HEK293 (cell line): ENCODE measurements around the gene FADS1.

Source experiments
- CTCF ChIA-PET: fragments of 350-600 bp; formaldehyde crosslinking; extraction: SDS; loops from one replicate; lab custom pipeline; 2021; ENCODE audit warnings: antibody characterized with exemption; lab: Yijun Ruan, JAX
- POLR2A ChIA-PET: fragments of 300-600 bp; formaldehyde crosslinking; extraction: SDS; loops from one replicate; lab custom pipeline; 2020; ENCODE audit warnings: antibody characterized with exemption, inconsistent platforms; lab: Yijun Ruan, JAX
- H3K27ac ChIP-seq: fragments of 200-500 bp; sonication (Bioruptor generic); 2 replicates; pipeline ENCODE4 v1.5.1; 2014; ENCODE audit warnings: low read depth, low read length, control low read depth, inconsistent platforms; ENCODE audit errors: extremely low read depth
- H3K36me3 ChIP-seq, 2 experiments: fragments of 200-500 bp in 1 of 2; sonication (Bioruptor generic) in 1 of 2; 1 replicate in 1 of 2; 2 replicates in 1 of 2; pipeline ENCODE4 v1.5.1; 2014 to 2017; ENCODE audit warnings: inconsistent platforms in 2 of 2, low read length in 2 of 2; ENCODE audit not compliant: control insufficient read depth in 2 of 2, insufficient read depth in 1 of 2
- H3K4me1 ChIP-seq: fragments of 200-500 bp; sonication (Bioruptor generic); 2 replicates; pipeline ENCODE4 v1.5.1; 2014; ENCODE audit warnings: mild to moderate bottlenecking, low read length, inconsistent platforms; ENCODE audit not compliant: control insufficient read depth, insufficient read depth
- H3K4me3 ChIP-seq: 2 replicates; pipeline ENCODE4 v1.5.1; 2011; ENCODE audit warnings: low read depth, mild to moderate bottlenecking, control low read depth, low read length, moderate library complexity
- H3K9me3 ChIP-seq: fragments of 200-500 bp; sonication (Bioruptor generic); 2 replicates; pipeline ENCODE4 v1.5.1; 2014; ENCODE audit warnings: low read depth, low read length, inconsistent platforms; ENCODE audit not compliant: control insufficient read depth, insufficient read depth
- EGR2 ChIP-seq: fragments of 450-650 bp; formaldehyde crosslinking; IDR thresholded peaks from 2 replicates; pipeline ENCODE4 v1.5.1; 2016; ENCODE audit warnings: low read depth, missing biosample characterization, missing genetic modification characterization
- FEZF1 ChIP-seq: fragments of 450-650 bp; formaldehyde crosslinking; IDR thresholded peaks from 2 replicates; pipeline ENCODE4 v1.5.1; 2016; ENCODE audit warnings: missing biosample characterization, missing genetic modification characterization
- HOXC10 ChIP-seq: sonication (generic); formaldehyde crosslinking; IDR thresholded peaks from 2 replicates; pipeline ENCODE4 v1.8.1; 2023; ENCODE audit warnings: mild to moderate bottlenecking, missing genetic modification reagents
- KLF8 ChIP-seq: fragments of 450-650 bp; formaldehyde crosslinking; IDR thresholded peaks from 2 replicates; pipeline ENCODE4 v1.5.1; 2016; ENCODE audit warnings: missing biosample characterization, missing genetic modification characterization
- MEIS1 ChIP-seq: sonication (generic); formaldehyde crosslinking; IDR thresholded peaks from 2 replicates; pipeline ENCODE4 v1.8.1; 2022; ENCODE audit warnings: missing genetic modification reagents, mild to moderate bottlenecking, borderline replicate concordance
- MYNN ChIP-seq: fragments of 450-650 bp; formaldehyde crosslinking; IDR thresholded peaks from 2 replicates; pipeline ENCODE4 v1.5.1; 2016; ENCODE audit warnings: missing biosample characterization, missing genetic modification characterization, borderline replicate concordance
- OSR2 ChIP-seq: fragments of 450-650 bp; formaldehyde crosslinking; IDR thresholded peaks from 2 replicates; pipeline ENCODE4 v1.5.1; 2016; ENCODE audit warnings: missing biosample characterization, missing genetic modification characterization
- OVOL3 ChIP-seq: fragments of 450-650 bp; formaldehyde crosslinking; IDR thresholded peaks from 2 replicates; pipeline ENCODE4 v1.5.1; 2016; ENCODE audit warnings: missing biosample characterization, missing genetic modification characterization
- YY2 ChIP-seq: fragments of 450-650 bp; formaldehyde crosslinking; IDR thresholded peaks from 2 replicates; pipeline ENCODE4 v1.5.1; 2016; ENCODE audit warnings: missing biosample characterization, missing genetic modification characterization
- ZBTB17 ChIP-seq: fragments of 450-650 bp; formaldehyde crosslinking; IDR thresholded peaks from 2 replicates; pipeline ENCODE4 v1.5.1; 2016; ENCODE audit warnings: missing biosample characterization, missing genetic modification characterization
- ZBTB20 ChIP-seq: fragments of 450-650 bp; formaldehyde crosslinking; IDR thresholded peaks from 2 replicates; pipeline ENCODE4 v1.5.1; 2016; ENCODE audit warnings: missing biosample characterization, missing genetic modification characterization
- ZBTB21 ChIP-seq: fragments of 450-650 bp; formaldehyde crosslinking; IDR thresholded peaks from 2 replicates; pipeline ENCODE4 v1.5.1; 2017; ENCODE audit warnings: missing biosample characterization, missing genetic modification characterization
- ZBTB7A ChIP-seq: fragments of 450-650 bp; formaldehyde crosslinking; IDR thresholded peaks from 2 replicates; pipeline ENCODE4 v1.5.1; 2016; ENCODE audit warnings: low read depth, missing biosample characterization, missing genetic modification characterization
- ZBTB8A ChIP-seq: fragments of 450-650 bp; formaldehyde crosslinking; IDR thresholded peaks from 2 replicates; pipeline ENCODE4 v1.5.1; 2016; ENCODE audit warnings: missing biosample characterization, missing genetic modification characterization
- ZFP37 ChIP-seq: fragments of 450-650 bp; formaldehyde crosslinking; IDR thresholded peaks from 2 replicates; pipeline ENCODE4 v1.5.1; 2016; ENCODE audit warnings: missing biosample characterization, missing genetic modification characterization
- ZNF184 ChIP-seq: fragments of 450-650 bp; IDR thresholded peaks from 2 replicates; pipeline ENCODE4 v1.5.1; 2018; ENCODE audit warnings: missing biosample characterization, mild to moderate bottlenecking, missing genetic modification characterization
- ZNF2 ChIP-seq: fragments of 450-650 bp; formaldehyde crosslinking; IDR thresholded peaks from 2 replicates; pipeline ENCODE4 v1.5.1; 2016; ENCODE audit warnings: missing biosample characterization, missing genetic modification characterization
- ZNF221 ChIP-seq: fragments of 450-650 bp; formaldehyde crosslinking; IDR thresholded peaks from 2 replicates; pipeline ENCODE4 v1.5.1; 2017; ENCODE audit warnings: missing biosample characterization, missing genetic modification characterization, borderline replicate concordance
- ZNF335 ChIP-seq: fragments of 450-650 bp; formaldehyde crosslinking; conservative IDR thresholded peaks from 2 replicates; pipeline ENCODE4 v1.5.1; 2016; ENCODE audit warnings: missing biosample characterization, missing genetic modification characterization
- ZNF433 ChIP-seq: fragments of 450-650 bp; formaldehyde crosslinking; IDR thresholded peaks from 2 replicates; pipeline ENCODE4 v1.5.1; 2016; ENCODE audit warnings: missing biosample characterization, missing genetic modification characterization, low read depth
- ZNF658 ChIP-seq: fragments of 450-650 bp; formaldehyde crosslinking; IDR thresholded peaks from 2 replicates; pipeline ENCODE4; 2016; ENCODE audit warnings: missing biosample characterization, missing genetic modification characterization
- ZNF76 ChIP-seq: fragments of 450-650 bp; formaldehyde crosslinking; IDR thresholded peaks from 2 replicates; pipeline ENCODE4; 2016; ENCODE audit warnings: low read depth, missing biosample characterization, missing genetic modification characterization, borderline replicate concordance
- ZNF792 ChIP-seq: fragments of 450-650 bp; formaldehyde crosslinking; IDR thresholded peaks from 2 replicates; pipeline ENCODE4 v1.5.1; 2016; ENCODE audit warnings: missing biosample characterization, missing genetic modification characterization
- ZSCAN16 ChIP-seq: fragments of 450-650 bp; formaldehyde crosslinking; IDR thresholded peaks from 2 replicates; pipeline ENCODE4 v1.5.1; 2016; ENCODE audit warnings: missing biosample characterization, missing genetic modification characterization
- ZSCAN30 ChIP-seq: fragments of 450-650 bp; IDR thresholded peaks from 2 replicates; pipeline ENCODE4 v1.5.1; 2018; ENCODE audit warnings: missing biosample characterization, mild to moderate bottlenecking, missing genetic modification characterization, moderate library complexity
- ZXDB ChIP-seq: fragments of 450-650 bp; formaldehyde crosslinking; IDR thresholded peaks from 2 replicates; pipeline ENCODE4 v1.5.1; 2016; ENCODE audit warnings: missing biosample characterization, missing genetic modification characterization
- TF ChIP-seq, protein P1 (sequence below): fragments of 450-650 bp; formaldehyde crosslinking; IDR thresholded peaks from 2 replicates; pipeline ENCODE4 v1.5.1; 2016; ENCODE audit warnings: missing biosample characterization, missing genetic modification characterization
- TF ChIP-seq, protein P2 (sequence below): IDR thresholded peaks from 2 replicates; pipeline ENCODE4 v1.6.1; 2011; ENCODE audit warnings: mild to moderate bottlenecking, low read depth, low read length, borderline replicate concordance
- TF ChIP-seq, protein P3 (sequence below): fragments of 450-650 bp; formaldehyde crosslinking; IDR thresholded peaks from 2 replicates; pipeline ENCODE4 v1.5.1; 2016; ENCODE audit warnings: missing biosample characterization, missing genetic modification characterization
- TF ChIP-seq, protein P4 (sequence below): fragments of 450-650 bp; formaldehyde crosslinking; IDR thresholded peaks from 2 replicates; pipeline ENCODE4 v1.5.1; 2016; ENCODE audit warnings: missing biosample characterization, missing genetic modification characterization
- TF ChIP-seq, protein P5 (sequence below): fragments of 450-650 bp; formaldehyde crosslinking; IDR thresholded peaks from 2 replicates; pipeline ENCODE4 v1.5.1; 2016; ENCODE audit warnings: missing biosample characterization, missing genetic modification characterization

Gene FADS1

DNA sequence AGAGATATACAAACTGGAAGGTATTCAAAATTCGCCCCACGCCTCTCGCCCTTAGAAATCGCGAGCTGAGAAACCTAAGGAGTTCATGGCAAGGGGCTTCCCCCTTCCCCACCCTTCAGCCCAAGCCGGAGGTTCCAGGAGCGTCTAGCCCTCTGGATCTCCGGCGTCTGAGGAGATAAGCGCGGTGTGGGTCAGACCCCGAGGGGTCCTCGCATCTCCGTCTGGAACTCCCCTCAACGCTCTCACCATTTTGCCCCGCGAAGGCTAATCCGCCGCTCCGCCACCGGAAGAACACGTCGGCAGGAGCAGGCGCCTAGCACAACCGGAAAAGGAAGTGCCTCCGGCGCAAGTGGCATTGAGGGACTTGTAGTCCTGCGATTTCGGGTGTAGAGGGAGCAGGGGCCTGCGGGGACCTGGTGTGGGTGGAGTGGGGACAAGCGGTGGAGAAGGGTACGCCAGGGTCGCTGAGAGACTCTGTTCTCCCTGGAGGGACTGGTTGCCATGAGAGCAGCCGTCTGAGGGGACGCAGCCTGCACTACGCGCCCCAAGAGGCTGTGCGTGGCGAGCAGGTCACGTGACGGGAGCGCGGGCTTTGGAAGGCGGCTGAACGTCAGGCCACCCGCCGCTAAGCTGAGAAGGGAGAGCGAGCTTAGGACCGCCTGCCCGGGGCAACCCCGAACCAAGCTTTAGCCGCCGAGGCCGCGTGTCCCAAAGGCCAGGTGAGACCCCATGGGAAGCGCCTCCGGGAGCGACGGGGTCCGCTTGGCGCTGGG is 24.3 kb downstream of the FADS1 start, which contains the start of the genes FEN1 and TMEM258:
Gene FEN1, plus strand, starts transcription at position 602 of the 773 bp plus-strand sequence. CDS start 2,451 bp downstream, outside the sequence.
Gene TMEM258, minus strand, starts transcription at position 290 of the 773 bp plus-strand sequence. Its CDS starts 41 bp downstream, at position 249.
- Histone ChIP-seq H3K9me3 (no peaks in the 10 kb centered on the region), H3K27ac (peak within 1 kb of the TSS; percentile 89), H3K36me3 (peaks cover 0 to 60% of the 10 kb centered on the region in 2 experiments; a peak in 2 of 3 replicates), H3K4me1 (0 out of 2 replicates have a peak, but pooled peaks cover 1% of the 10 kb centered on the region), H3K4me3 (peak within 1 kb of the TSS; percentile 87)
- ChIA-PET POLR2A (interaction anchor here (0.5 to 3.6 kb wide), 10 partner anchors 9 to 157 kb away, joined by 3 to 38 read pairs (median 5); partner anchors contain the start of genes FADS1 and FADS2), CTCF (interaction anchor here (1.0 to 9.0 kb wide), 8 partner anchors 9 to 602 kb away, joined by 3 to 118 read pairs (median 7); no protein-coding TSS in a partner anchor)
- peak; percentile 87 for TF ChIP-seq ZXDB (tag by site-specific recombination)
- no peak for TF ChIP-seq HOXC10 (CRISPR knock-in tag)
- TF ChIP-seq, protein P1, sequence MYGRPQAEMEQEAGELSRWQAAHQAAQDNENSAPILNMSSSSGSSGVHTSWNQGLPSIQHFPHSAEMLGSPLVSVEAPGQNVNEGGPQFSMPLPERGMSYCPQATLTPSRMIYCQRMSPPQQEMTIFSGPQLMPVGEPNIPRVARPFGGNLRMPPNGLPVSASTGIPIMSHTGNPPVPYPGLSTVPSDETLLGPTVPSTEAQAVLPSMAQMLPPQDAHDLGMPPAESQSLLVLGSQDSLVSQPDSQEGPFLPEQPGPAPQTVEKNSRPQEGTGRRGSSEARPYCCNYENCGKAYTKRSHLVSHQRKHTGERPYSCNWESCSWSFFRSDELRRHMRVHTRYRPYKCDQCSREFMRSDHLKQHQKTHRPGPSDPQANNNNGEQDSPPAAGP (tag by site-specific recombination), result peak; percentile 68; the same call in 1 of the 2 replicates
- TF ChIP-seq MYNN (tag by site-specific recombination), result no peak
- TF ChIP-seq, protein P2, sequence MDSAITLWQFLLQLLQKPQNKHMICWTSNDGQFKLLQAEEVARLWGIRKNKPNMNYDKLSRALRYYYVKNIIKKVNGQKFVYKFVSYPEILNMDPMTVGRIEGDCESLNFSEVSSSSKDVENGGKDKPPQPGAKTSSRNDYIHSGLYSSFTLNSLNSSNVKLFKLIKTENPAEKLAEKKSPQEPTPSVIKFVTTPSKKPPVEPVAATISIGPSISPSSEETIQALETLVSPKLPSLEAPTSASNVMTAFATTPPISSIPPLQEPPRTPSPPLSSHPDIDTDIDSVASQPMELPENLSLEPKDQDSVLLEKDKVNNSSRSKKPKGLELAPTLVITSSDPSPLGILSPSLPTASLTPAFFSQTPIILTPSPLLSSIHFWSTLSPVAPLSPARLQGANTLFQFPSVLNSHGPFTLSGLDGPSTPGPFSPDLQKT, result peak; percentile 73; the same call in 1 of the 2 replicates
- TF ChIP-seq KLF8 (tag by site-specific recombination), result peak; percentile 73; the same call in 1 of the 2 replicates
- TF ChIP-seq, protein P3, sequence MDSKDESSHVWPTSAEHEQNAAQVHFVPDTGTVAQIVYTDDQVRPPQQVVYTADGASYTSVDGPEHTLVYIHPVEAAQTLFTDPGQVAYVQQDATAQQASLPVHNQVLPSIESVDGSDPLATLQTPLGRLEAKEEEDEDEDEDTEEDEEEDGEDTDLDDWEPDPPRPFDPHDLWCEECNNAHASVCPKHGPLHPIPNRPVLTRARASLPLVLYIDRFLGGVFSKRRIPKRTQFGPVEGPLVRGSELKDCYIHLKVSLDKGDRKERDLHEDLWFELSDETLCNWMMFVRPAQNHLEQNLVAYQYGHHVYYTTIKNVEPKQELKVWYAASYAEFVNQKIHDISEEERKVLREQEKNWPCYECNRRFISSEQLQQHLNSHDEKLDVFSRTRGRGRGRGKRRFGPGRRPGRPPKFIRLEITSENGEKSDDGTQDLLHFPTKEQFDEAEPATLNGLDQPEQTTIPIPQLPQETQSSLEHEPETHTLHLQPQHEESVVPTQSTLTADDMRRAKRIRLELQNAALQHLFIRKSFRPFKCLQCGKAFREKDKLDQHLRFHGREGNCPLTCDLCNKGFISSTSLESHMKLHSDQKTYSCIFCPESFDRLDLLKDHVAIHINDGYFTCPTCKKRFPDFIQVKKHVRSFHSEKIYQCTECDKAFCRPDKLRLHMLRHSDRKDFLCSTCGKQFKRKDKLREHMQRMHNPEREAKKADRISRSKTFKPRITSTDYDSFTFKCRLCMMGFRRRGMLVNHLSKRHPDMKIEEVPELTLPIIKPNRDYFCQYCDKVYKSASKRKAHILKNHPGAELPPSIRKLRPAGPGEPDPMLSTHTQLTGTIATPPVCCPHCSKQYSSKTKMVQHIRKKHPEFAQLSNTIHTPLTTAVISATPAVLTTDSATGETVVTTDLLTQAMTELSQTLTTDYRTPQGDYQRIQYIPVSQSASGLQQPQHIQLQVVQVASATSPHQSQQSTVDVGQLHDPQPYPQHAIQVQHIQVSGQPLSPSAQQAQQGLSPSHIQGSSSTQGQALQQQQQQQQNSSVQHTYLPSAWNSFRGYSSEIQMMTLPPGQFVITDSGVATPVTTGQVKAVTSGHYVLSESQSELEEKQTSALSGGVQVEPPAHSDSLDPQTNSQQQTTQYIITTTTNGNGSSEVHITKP, result peak; percentile 83
- peak; percentile 27; the same call in 1 of the 2 replicates for TF ChIP-seq ZNF2
- no peak for TF ChIP-seq ZSCAN16 (tag by site-specific recombination)
- no peak for TF ChIP-seq ZNF221 (tag by site-specific recombination)
- peak; percentile 60; the same call in 1 of the 2 replicates for TF ChIP-seq ZBTB7A (tag by site-specific recombination)
- TF ChIP-seq ZNF658, result no peak
- TF ChIP-seq ZNF76 (tag by site-specific recombination), result peak; percentile 98
- TF ChIP-seq, protein P4, sequence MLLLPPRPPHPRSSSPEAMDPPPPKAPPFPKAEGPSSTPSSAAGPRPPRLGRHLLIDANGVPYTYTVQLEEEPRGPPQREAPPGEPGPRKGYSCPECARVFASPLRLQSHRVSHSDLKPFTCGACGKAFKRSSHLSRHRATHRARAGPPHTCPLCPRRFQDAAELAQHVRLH (tag by site-specific recombination), result peak; percentile 100
- TF ChIP-seq OSR2 (tag by site-specific recombination), result peak; percentile 63
- peak; percentile 79 for TF ChIP-seq ZBTB17 (tag by site-specific recombination)
- TF ChIP-seq ZBTB20 (tag by site-specific recombination), result no peak
- TF ChIP-seq ZBTB21 (tag by site-specific recombination), result peak; percentile 51; the same call in 1 of the 2 replicates
- TF ChIP-seq YY2 (tag by site-specific recombination), result peak; percentile 62
- no peak for TF ChIP-seq ZNF433 (tag by site-specific recombination)
- no peak for TF ChIP-seq OVOL3
- TF ChIP-seq ZBTB8A (tag by site-specific recombination), result peak; percentile 60
- TF ChIP-seq FEZF1 (tag by site-specific recombination), result no peak
- TF ChIP-seq, protein P5, sequence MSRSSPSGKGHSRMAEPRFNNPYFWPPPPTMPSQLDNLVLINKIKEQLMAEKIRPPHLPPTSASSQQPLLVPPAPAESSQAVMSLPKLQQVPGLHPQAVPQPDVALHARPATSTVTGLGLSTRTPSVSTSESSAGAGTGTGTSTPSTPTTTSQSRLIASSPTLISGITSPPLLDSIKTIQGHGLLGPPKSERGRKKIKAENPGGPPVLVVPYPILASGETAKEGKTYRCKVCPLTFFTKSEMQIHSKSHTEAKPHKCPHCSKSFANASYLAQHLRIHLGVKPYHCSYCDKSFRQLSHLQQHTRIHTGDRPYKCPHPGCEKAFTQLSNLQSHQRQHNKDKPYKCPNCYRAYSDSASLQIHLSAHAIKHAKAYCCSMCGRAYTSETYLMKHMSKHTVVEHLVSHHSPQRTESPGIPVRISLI (tag by site-specific recombination), result no peak
- peak; percentile 47; the same call in 1 of the 2 replicates for TF ChIP-seq ZSCAN30 (tag by site-specific recombination)
- 0 out of 2 replicates have a peak, but pooled peaks have one; percentile 11 for TF ChIP-seq EGR2 (tag by site-specific recombination)
- TF ChIP-seq ZFP37 (tag by site-specific recombination), result 0 out of 2 replicates have a peak, but pooled peaks have one; percentile 22
- TF ChIP-seq MEIS1, result no peak
- peak; percentile 97 for TF ChIP-seq ZNF335 (tag by site-specific recombination)
- no peak for TF ChIP-seq ZNF792
- no peak for TF ChIP-seq ZNF184 (tag by site-specific recombination)
